HG02973 (cell line): Measurements from ENCODE around the gene OR1I1.
"Not testable (repeated sequence)": the region's sequence is repeated elsewhere in the genome, so short reads cannot be mapped to it uniquely, and the experiment has no call there.

ENCODE experiments used
- ATAC-seq: cut with Tn5 transposase; IDR thresholded peaks from one replicate; pipeline ENCODE4 v1.9.1; 2021; ENCODE audit warnings: moderate library complexity; ENCODE audit not compliant: unreplicated experiment

Gene OR1I1

DNA sequence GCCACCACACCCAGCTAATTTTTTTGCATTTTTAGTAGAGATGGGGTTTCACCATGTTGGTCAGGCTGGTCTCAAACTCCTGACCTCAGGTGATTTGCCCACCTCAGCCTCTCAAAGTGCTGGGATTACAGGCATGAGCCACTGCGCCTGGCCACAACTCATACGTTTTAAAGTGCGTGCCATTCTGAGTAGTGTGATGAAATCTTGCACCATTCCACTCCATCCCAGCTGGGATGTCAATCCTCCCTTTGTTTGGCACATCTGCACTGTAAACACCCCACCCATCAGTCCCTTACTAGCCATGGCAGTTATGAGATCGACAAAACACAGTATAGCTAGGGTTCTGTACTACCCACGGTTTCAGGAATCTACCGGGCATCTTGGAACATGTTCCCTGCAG, 16.0 kb downstream of the OR1I1 start:
- ATAC-seq: not testable (repeated sequence)

DNA sequence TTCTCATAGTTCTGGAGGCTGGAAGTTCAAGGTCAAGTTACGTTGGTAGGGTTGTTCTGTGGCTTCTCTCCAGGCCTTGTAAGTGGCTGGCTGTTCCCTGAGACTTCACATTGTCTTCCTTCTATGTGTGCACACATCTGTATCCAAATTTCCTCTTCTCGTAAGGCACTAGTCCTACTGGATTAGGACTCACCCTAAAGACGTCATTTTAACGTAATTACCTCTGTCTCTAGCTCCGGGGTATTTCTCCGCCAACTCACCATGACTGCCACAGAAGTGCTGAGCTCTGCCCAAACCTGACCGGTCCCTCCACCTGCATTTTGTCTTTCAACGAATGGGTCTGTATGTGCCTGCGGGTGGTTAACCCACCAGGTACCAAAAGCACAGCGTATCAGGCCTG, 16.4 kb downstream of the OR1I1 start:
- no peak for ATAC-seq

DNA sequence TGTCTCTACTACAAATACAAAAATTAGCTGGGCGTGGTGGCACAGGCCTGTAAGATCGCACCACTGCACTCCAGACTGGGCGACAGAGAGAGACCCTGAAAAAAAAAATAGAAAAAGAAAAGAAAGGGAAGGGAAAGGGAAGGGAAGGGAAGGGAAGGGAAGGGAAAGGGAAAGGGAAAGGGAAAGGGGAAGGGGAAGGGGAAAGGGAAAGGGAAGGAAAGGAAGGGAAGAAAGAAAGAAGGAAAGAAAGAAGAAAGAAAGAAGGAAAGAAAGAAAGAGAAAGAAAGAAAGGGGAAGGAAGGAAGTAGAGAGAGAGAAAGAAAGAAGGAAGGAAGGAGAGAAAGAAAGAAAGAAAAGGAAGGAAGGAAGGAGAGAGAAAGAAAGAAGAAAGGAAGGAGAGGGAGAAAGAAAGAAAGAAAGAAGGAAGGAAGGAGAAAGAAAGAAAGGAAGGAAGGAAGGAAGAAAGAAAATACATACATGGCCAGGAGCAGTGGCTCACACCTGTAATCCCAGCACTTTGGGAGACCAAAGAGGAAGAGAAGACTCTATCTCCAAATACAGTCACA, 17.1 kb downstream of the OR1I1 start:
- no peak for ATAC-seq

DNA sequence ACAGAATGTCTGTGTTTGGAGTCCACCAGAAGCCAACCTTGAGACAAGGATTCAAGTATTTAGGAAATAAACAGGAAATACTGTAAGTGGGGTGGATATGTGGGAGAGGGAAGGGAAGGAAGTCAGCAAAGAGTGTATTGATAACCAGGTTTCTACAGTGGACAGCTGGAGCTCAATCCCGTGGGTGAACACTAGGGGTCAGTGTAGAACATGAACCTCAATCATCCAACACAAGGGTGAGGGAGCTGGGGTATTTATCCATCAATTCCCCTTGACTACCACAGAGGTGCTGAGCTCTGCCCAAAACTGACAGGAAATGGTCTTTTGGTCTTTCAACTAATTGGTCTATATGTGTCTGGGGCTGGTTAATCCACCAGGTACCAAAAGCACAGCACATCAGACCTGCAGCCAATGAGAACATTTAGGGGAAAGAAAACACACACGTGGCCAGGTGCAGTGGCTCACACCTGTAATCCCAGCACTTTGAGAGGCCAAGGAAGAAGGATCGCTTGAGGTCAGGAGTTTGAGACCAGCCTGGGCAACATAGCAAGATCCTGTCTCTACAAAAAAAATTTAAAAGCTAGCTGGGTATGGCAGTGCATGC, 19.6 kb downstream of the OR1I1 start:
- no peak for ATAC-seq

DNA sequence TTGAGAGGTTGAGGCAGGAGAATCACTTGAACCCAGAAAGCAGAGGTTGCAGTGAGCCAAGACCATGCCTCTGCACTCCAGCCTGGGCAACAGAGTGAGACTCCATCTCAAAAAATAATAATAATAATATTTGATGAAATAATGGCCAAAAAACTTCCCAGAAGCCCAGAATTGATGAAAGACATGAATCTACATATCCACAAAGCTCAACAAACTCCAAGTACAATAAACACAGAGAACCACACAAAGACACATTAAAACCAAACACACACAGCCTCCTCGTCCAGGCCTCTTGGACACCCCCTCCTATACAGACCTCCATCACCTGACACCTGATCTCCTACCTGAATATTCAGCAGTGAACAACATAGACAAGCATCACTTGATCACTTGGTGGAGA, 22.0 kb downstream of the OR1I1 start:
- ATAC-seq: no peak

DNA sequence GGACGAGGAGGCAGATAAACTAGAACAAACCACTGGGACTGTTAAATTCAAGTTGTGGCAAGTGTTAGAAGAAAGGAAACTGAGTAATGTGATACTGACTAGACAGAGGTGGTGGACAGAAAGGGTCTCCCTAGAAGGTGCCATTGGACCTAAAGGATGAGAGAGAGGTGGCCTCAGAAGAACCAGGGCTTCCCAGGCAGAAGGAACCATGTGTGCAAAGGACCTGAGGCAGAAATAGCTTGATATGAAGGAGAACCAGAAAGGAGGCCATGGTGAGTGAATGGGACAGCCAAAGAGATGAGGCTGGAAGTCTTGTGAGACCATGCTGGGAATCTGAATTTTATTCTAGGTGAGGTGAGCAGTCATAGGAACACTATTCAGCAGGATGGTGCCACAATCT, 22.4 kb downstream of the OR1I1 start:
- ATAC-seq: no peak

DNA sequence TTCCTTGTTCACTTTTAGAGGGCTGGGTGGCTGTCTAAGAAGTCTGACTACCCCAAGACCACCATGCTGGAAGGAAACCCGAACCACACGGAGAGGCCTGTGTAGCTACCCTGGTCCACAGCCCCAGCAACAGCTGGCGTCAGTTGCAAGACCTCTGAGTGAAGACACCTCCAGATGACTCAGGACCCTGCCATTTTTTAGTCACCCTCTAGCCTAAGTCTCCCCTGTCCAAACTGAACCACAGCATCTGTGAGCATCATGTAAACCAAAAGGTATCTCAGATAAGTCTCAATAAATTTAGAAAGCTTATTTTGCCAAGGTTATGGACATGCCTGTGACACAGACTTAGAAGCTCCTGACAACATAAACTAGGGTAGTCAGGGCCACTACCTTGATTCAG, 23.0 kb downstream of the OR1I1 start:
- ATAC-seq: no peak

DNA sequence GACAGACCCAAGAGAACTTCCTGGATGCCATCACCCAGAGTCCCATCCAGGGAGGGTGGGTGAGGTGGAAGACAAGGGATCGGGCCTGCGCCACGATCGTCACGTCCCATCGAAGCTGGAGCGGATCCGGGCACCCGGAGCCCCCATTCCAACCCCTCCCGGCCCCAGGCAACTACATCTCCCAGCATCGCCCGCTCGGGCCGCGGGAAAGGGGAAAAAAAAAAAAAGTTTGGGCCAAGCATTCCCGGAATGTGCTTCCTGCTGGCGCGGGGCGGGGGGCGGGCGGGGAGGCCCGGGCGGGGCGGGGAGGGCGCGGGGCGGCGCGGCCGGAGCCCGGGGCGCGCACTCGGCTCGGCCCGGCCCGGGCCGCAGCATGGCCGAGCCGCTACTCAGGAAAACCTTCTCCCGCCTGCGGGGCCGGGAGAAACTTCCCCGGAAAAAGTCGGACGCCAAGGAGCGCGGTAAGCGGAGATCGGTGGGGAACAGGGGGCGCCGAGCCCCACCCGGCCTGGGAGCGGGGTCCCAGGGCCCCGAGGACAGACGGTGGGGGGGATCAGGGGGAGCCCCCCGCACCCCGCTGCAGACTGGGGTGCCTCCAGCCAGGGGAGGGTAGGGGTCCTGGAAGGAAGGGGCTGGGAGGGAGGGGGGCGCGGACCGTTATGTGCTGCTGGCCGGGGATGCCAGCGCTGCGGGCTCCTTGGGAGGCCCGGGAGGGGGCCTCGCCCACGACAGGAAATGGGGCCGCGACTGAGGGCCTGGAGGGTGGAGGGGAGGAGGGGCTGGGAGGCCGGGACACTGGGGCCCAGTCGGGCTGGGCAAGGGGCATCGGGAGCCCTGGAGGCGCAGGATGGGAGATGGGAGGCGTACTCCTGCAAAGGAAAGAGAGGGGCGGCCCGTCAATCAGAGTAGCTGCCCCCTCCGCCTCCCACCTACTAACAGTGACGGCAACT, 25.3 kb downstream of the OR1I1 start, which contains the start of gene SYDE1:
Gene SYDE1, plus strand, starts transcription at position 341 of the 950 bp plus-strand sequence. Its CDS starts 33 bp downstream, at position 374.
- no peak for ATAC-seq

DNA sequence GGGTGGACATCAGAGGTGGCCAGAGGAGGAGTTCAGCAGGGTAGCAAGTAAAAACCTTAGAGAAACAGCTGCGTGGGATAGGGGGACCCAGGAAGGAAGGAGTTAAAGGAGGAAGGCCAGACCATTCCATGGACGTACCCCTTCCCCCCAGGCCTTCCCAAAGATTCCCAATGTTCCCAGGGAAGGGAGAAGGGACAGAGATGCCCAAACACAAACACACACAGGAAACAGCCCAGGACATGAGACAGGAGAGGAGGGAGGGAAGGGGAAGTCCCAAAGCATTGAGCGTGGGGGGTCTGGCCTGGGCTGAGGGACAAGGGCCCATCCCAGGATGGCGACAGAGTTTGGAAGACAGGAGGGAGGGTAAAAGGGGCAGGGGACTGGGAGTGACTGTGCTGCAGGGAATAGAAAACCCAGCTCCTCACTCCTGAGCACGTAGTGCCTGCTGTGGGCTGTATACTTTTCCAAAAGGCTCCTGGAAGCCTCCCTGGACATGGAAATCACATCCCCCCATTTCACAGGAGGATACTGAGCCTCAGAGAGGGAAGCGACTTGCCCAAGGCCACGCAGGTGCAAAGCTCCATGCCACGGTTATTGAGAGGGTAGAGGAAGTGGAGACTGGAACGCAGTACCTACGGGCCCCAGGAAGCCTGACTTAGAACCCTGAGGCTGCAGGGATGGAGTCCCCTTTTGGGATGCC, 26.3 kb downstream of the OR1I1 start:
- ATAC-seq: no peak

DNA sequence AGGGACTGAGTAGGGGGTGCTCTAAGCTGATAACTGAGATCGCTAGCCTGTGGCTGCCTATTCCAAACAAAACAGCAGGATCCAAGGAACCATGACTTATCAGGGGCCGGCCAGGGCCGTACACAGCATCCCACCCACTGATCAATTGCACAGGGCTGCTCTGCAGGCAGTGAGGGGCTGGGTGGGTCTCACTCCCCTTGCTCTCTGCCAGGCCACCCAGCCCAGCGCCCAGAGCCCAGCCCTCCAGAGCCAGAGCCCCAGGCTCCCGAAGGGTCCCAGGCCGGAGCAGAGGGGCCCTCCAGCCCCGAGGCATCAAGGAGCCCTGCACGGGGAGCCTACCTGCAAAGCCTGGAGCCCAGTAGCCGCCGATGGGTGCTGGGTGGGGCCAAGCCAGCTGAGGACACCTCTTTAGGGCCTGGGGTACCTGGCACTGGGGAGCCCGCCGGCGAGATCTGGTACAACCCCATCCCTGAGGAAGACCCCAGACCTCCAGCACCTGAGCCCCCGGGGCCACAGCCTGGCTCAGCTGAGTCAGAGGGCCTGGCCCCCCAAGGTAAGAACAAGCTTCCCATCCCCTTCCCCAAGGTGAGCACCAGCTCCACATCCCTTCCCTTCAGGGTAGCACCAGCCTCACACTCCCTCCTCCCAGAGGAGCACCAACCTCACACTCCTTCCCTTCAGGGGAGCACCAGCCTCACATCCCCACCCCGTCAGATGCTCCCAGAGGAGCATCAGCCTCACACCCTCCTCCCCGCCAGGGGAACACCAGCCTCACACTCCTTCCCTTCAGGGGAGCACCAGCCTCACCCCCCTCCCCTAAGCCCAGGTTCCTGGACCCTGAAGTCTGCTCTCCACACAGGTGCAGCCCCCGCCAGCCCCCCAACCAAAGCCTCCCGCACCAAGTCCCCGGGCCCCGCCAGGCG, 27.1 kb downstream of the OR1I1 start:
- ATAC-seq: no peak

DNA sequence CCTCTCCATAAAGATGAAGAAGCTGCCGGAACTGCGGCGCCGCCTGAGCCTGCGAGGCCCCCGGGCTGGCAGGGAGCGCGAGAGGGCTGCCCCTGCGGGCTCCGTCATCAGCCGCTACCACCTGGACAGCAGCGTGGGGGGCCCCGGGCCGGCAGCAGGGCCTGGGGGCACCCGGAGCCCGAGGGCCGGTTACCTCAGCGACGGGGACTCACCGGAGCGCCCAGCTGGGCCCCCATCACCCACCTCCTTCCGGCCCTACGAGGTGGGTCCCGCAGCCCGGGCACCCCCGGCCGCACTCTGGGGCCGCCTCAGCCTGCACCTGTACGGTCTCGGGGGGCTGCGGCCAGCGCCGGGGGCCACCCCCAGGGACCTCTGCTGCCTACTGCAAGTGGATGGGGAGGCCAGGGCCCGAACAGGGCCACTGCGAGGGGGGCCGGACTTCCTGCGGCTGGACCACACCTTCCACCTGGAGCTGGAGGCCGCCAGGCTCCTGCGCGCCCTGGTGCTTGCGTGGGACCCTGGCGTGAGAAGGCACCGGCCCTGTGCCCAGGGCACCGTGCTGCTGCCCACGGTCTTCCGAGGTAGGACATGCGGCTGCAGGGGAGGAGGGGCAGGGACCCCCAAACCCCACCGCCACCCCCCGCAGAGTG, 27.9 kb downstream of the OR1I1 start:
- no peak for ATAC-seq

DNA sequence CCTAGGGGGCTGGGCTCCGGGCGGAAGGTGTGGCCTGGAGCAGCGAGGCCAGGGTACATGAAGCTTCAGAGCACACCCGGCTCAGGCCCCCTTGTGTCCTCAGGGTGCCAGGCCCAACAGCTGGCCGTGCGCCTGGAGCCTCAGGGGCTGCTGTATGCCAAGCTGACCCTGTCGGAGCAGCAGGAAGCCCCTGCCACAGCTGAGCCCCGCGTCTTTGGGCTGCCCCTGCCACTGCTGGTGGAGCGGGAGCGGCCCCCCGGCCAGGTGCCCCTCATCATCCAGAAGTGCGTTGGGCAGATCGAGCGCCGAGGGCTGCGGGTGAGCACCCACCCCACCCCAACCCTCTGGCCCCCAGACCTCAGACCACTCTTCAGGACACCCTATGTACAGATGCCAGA, 28.4 kb downstream of the OR1I1 start:
- no peak for ATAC-seq

DNA sequence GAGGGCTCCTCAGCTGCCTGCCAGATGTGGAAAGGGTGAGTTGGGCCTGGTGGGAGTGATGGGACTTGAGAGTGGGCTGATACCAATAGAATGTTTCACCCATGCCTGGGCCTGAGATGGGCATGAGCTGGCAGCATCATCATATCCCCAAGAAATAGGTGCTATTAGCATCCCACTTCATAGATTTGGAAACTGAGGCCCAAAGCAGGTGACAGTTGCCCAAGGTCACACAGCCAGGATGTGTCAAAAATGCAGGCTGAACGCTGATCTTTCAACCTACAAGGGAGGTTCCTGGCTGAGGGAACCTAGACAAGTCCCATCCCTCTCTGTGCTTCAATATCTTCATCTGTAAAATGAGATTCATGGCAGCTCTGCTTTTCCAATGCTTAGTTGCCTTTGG, 29.7 kb downstream of the OR1I1 start:
- no peak for ATAC-seq

DNA sequence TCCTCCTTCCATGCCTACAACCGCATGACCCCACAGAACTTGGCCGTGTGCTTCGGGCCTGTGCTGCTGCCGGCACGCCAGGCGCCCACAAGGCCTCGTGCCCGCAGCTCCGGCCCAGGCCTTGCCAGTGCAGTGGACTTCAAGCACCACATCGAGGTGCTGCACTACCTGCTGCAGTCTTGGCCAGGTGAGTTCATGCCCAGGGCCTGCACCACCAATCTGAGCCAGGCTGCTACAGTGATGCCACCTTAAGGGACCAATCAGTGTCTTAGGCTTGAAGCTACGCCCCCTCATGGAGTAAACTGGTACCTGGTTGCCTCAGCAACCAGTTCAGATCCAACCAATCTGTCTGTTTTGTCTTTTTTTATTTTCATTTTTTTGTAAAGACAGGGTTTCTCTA, 30.4 kb downstream of the OR1I1 start:
- ATAC-seq: no peak

DNA sequence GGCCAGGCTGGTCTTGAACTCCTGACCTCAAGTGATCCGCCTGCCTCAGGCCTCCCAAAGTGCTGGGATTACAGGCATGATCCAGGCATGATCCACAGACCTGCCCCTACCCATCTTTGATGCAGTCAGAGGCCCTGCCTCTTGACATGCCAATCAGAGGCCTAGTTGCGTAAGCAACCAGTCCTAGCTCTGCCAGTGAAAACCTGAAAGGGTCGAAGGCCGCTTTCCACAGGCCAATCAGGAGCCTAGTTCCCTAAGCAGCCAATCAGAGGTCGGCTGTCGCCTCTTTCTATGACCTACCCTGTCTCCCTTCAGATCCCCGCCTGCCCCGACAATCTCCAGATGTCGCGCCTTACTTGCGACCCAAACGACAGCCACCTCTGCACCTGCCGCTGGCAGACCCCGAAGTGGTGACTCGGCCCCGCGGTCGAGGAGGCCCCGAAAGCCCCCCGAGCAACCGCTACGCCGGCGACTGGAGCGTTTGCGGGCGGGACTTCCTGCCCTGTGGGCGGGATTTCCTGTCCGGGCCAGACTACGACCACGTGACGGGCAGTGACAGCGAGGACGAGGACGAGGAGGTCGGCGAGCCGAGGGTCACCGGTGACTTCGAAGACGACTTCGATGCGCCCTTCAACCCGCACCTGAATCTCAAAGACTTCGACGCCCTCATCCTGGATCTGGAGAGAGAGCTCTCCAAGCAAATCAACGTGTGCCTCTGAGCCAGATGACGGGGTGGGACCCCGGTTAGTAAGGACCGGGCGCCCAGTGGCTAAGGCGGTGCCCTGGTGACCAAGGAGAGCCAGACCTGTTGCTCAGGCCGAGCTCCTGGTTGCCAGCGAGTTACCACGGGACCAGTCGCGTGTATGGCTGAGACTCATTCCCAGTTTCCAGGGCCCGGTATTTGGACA, 31.5 kb downstream of the OR1I1 start:
- no peak for ATAC-seq

DNA sequence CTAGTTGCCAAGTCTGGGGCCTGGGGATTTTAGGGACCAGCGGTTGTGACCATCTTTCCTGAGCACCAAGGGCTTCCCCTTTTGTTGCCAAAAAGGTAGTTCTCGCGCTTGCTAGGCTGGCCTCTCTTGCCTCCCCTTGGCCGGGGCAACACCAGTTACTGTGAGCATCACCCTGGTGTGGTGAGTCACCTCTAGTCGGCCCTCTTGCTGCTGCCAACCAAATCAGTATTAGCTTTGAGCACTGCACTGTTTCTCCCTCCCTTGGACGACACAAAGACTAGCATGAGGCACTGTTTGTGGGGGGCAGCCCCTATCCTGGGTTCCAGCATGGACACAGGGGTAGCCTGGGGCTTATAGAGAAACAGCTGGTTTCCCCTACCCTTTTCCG, 32.1 kb downstream of the OR1I1 start:
- ATAC-seq: no peak

DNA sequence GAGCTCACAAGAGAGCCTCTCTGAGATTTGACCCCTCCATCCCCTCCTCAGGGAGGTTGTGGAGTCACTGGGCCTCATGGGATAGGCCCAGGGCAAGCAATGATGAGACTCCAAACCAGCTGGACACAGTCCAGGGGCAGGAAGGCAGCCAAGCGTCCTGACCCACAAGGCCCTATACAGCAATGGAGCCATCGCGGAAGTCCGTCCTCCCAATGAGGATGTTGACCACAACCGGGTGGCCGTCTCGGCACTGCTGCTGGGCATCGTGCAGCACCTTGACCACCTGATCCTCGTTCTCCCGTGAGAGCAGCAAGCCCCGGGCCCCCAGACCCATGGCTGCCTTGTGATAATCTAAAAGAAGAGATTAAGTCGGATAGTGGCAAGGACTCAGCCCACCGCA, 33.1 kb downstream of the OR1I1 start:
- no peak for ATAC-seq

DNA sequence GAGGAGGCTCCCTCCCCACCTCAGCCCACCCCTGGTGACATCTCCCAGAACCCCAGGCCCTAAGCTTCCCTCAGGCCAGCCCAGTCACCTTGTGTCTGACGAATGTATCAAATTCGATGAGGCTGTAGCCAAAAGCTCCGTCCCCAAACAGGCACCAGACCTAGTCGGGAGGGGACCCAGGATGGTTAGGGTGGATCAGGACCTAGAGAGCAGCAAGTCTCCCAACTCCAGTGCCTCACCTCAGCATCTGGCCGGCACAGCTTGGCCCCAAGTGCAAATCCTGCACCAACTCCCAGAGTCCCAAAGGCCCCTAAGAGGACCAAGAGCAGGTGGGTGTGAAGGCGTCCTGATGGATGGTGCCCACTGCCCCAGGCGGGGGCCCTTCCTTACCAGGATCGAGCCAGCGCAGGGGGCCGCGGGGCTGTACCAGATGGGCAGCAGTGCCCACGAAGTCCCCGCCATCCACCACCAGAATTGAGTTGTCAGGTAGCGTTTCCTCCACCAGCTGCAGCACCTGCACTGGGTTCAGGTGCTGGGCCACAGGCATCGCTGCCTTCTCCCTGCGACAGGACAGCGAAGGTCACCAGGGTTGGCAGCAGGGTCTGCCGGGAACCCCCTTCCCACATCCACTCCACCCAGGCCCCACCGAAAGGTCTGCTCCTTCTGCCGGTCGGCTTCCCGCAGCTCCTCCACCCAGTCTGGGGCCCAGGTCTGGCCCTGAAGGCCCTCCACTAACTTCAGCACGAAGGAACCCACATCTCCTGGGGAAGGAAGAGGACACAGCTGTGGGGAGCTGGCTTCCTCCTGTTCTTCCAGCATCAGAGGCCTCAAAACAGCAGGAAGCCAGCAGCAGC, 34.0 kb downstream of the OR1I1 start:
- no peak for ATAC-seq
